Astrocyte (in vitro differentiated cells and primary cell): Measurements from ENCODE around the gene IL6.

Experiments
- CTCF ChIP-seq: IDR thresholded peaks from 2 replicates; pipeline ENCODE4 v1.5.1; 2011; ENCODE audit warnings: low read depth, mild to moderate bottlenecking, inconsistent platforms, low read length, moderate library complexity; ENCODE audit not compliant: insufficient read depth
- EZH2 ChIP-seq: IDR thresholded peaks from 2 replicates; pipeline ENCODE4 v1.6.1; 2012; ENCODE audit warnings: mild to moderate bottlenecking, low read length, inconsistent platforms; ENCODE audit not compliant: insufficient read depth

DNA sequence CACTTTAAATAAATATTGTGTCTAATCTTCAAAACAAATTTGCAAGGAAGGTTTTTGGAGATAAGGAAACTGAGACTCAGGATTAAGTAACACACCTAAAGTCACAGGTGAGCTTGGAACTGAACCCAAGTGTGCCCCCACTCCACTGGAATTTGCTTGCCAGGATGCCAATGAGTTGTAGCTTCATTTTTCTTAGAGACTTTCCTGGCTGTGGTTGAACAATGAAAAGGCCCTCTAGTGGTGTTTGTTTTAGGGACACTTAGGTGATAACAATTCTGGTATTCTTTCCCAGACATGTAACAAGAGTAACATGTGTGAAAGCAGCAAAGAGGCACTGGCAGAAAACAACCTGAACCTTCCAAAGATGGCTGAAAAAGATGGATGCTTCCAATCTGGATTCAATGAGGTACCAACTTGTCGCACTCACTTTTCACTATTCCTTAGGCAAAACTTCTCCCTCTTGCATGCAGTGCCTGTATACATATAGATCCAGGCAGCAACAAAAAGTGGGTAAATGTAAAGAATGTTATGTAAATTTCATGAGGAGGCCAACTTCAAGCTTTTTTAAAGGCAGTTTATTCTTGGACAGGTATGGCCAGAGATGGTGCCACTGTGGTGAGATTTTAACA, 1.5 kb downstream of the IL6 start:
- TF ChIP-seq EZH2: no peak
- peak; percentile 30 for TF ChIP-seq CTCF
